ENCODE measurements around the gene ZBTB40.

ZBTB40 gene

GRCh38 chr1:22451702-22452480 is at the start of gene ZBTB40:
Gene ZBTB40 (plus strand): TSS chr1:22451851. CDS start chr1:22489949, 38,098 bp downstream.
- Histone ChIP-seq H3K36me3 (ENCODE audit: control insufficient read depth, insufficient read depth, low read length) (no peaks in the 10 kb centered on the region), H3K27me3 (ENCODE audit: control insufficient read depth, insufficient read depth, low read length) (no peaks in the 10 kb centered on the region), H3K4me3 (ENCODE audit: low read depth, low read length) (peak within 1 kb of the TSS; percentile 73), H3K9ac (ENCODE audit: low read depth, low read length) (peak within 1 kb of the TSS; percentile 55), H3K4me1 (ENCODE audit: control insufficient read depth, insufficient read depth, low read length) (peaks cover 10% of the 10 kb centered on the region), H3K9me3 (ENCODE audit: control insufficient read depth, insufficient read depth, low read length) (no peaks in the 10 kb centered on the region)

- H3K4me1 ChIP-seq (ENCODE audit: control insufficient read depth, insufficient read depth, low read length), result no peaks in the 10 kb centered on the region
- H3K36me3 ChIP-seq (ENCODE audit: control insufficient read depth, insufficient read depth, low read length), result no peaks in the 10 kb centered on the region
- no peak overlapping the region for H3K9ac ChIP-seq (ENCODE audit: low read depth, low read length)
- no peaks in the 10 kb centered on the region for H3K9me3 ChIP-seq (ENCODE audit: control insufficient read depth, insufficient read depth, low read length)
- no peaks in the 10 kb centered on the region for H3K27me3 ChIP-seq (ENCODE audit: control insufficient read depth, insufficient read depth, low read length)
- H3K4me3 ChIP-seq (ENCODE audit: low read depth, low read length), result no peak overlapping the region
Measured at GRCh38 chr1:22402356-22403053, 49.1 kb upstream of the ZBTB40 start.

GRCh38 chr1:22404486-22404885 is 47.2 kb upstream of the ZBTB40 start:
- no peak overlapping the region for H3K9ac ChIP-seq (ENCODE audit: low read depth, low read length)
- no peak overlapping the region for H3K4me3 ChIP-seq (ENCODE audit: low read depth, low read length)
- no peaks in the 10 kb centered on the region for H3K27me3 ChIP-seq (ENCODE audit: control insufficient read depth, insufficient read depth, low read length)
- H3K4me1 ChIP-seq (ENCODE audit: control insufficient read depth, insufficient read depth, low read length), result no peaks in the 10 kb centered on the region
- H3K9me3 ChIP-seq (ENCODE audit: control insufficient read depth, insufficient read depth, low read length), result no peaks in the 10 kb centered on the region
- H3K36me3 ChIP-seq (ENCODE audit: control insufficient read depth, insufficient read depth, low read length), result no peaks in the 10 kb centered on the region

- H3K4me1 ChIP-seq (ENCODE audit: control insufficient read depth, insufficient read depth, low read length), result no peaks in the 10 kb centered on the region
- no peaks in the 10 kb centered on the region for H3K9me3 ChIP-seq (ENCODE audit: control insufficient read depth, insufficient read depth, low read length)
- H3K4me3 ChIP-seq (ENCODE audit: low read depth, low read length), result no peak overlapping the region
- peak overlapping the region; percentile 3 for H3K9ac ChIP-seq (ENCODE audit: low read depth, low read length)
- H3K36me3 ChIP-seq (ENCODE audit: control insufficient read depth, insufficient read depth, low read length), result no peaks in the 10 kb centered on the region
- H3K27me3 ChIP-seq (ENCODE audit: control insufficient read depth, insufficient read depth, low read length), result no peaks in the 10 kb centered on the region
Measured at GRCh38 chr1:22406722-22407495, 44.7 kb upstream of the ZBTB40 start.

GRCh38 chr1:22408230-22408629 is 43.4 kb upstream of the ZBTB40 start:
- no peak overlapping the region for H3K4me3 ChIP-seq (ENCODE audit: low read depth, low read length)
- H3K4me1 ChIP-seq (ENCODE audit: control insufficient read depth, insufficient read depth, low read length), result no peaks in the 10 kb centered on the region
- no peaks in the 10 kb centered on the region for H3K36me3 ChIP-seq (ENCODE audit: control insufficient read depth, insufficient read depth, low read length)
- H3K27me3 ChIP-seq (ENCODE audit: control insufficient read depth, insufficient read depth, low read length), result no peaks in the 10 kb centered on the region
- H3K9me3 ChIP-seq (ENCODE audit: control insufficient read depth, insufficient read depth, low read length), result no peaks in the 10 kb centered on the region
- H3K9ac ChIP-seq (ENCODE audit: low read depth, low read length), result no peak overlapping the region

GRCh38 chr1:22410401-22410800 is 41.2 kb upstream of the ZBTB40 start:
- Histone ChIP-seq H3K9me3 (ENCODE audit: control insufficient read depth, insufficient read depth, low read length) (no peaks in the 10 kb centered on the region), H3K4me3 (ENCODE audit: low read depth, low read length) (no peak overlapping the region), H3K4me1 (ENCODE audit: control insufficient read depth, insufficient read depth, low read length) (no peaks in the 10 kb centered on the region), H3K27me3 (ENCODE audit: control insufficient read depth, insufficient read depth, low read length) (no peaks in the 10 kb centered on the region), H3K36me3 (ENCODE audit: control insufficient read depth, insufficient read depth, low read length) (no peaks in the 10 kb centered on the region), H3K9ac (ENCODE audit: low read depth, low read length) (no peak overlapping the region)

- Histone ChIP-seq H3K9ac (ENCODE audit: low read depth, low read length) (no peak overlapping the region), H3K4me1 (ENCODE audit: control insufficient read depth, insufficient read depth, low read length) (no peaks in the 10 kb centered on the region), H3K4me3 (ENCODE audit: low read depth, low read length) (no peak overlapping the region), H3K36me3 (ENCODE audit: control insufficient read depth, insufficient read depth, low read length) (no peaks in the 10 kb centered on the region), H3K9me3 (ENCODE audit: control insufficient read depth, insufficient read depth, low read length) (no peaks in the 10 kb centered on the region), H3K27me3 (ENCODE audit: control insufficient read depth, insufficient read depth, low read length) (no peaks in the 10 kb centered on the region)
Measured at GRCh38 chr1:22410928-22411495, 40.6 kb upstream of the ZBTB40 start.

GRCh38 chr1:22411589-22411988 is 40.1 kb upstream of the ZBTB40 start:
- Histone ChIP-seq H3K9me3 (ENCODE audit: control insufficient read depth, insufficient read depth, low read length) (no peaks in the 10 kb centered on the region), H3K4me3 (ENCODE audit: low read depth, low read length) (no peak overlapping the region), H3K9ac (ENCODE audit: low read depth, low read length) (no peak overlapping the region), H3K4me1 (ENCODE audit: control insufficient read depth, insufficient read depth, low read length) (no peaks in the 10 kb centered on the region), H3K27me3 (ENCODE audit: control insufficient read depth, insufficient read depth, low read length) (no peaks in the 10 kb centered on the region), H3K36me3 (ENCODE audit: control insufficient read depth, insufficient read depth, low read length) (no peaks in the 10 kb centered on the region)

GRCh38 chr1:22412932-22413727 is 38.5 kb upstream of the ZBTB40 start:
- Histone ChIP-seq H3K9ac (ENCODE audit: low read depth, low read length) (no peak overlapping the region), H3K27me3 (ENCODE audit: control insufficient read depth, insufficient read depth, low read length) (no peaks in the 10 kb centered on the region)

GRCh38 chr1:22413799-22414198 is 37.9 kb upstream of the ZBTB40 start:
- H3K9ac ChIP-seq (ENCODE audit: low read depth, low read length), result no peak overlapping the region
- H3K27me3 ChIP-seq (ENCODE audit: control insufficient read depth, insufficient read depth, low read length), result no peaks in the 10 kb centered on the region
- no peak overlapping the region for H3K4me3 ChIP-seq (ENCODE audit: low read depth, low read length)
- H3K36me3 ChIP-seq (ENCODE audit: control insufficient read depth, insufficient read depth, low read length), result no peaks in the 10 kb centered on the region
- no peaks in the 10 kb centered on the region for H3K9me3 ChIP-seq (ENCODE audit: control insufficient read depth, insufficient read depth, low read length)
- H3K4me1 ChIP-seq (ENCODE audit: control insufficient read depth, insufficient read depth, low read length), result peaks cover 4% of the 10 kb centered on the region

More at GRCh38 chr1:22412932-22413727, 38.5 kb upstream of the ZBTB40 start:
- no peak overlapping the region for H3K4me3 ChIP-seq (ENCODE audit: low read depth, low read length)
- no peaks in the 10 kb centered on the region for H3K36me3 ChIP-seq (ENCODE audit: control insufficient read depth, insufficient read depth, low read length)
- peaks cover 4% of the 10 kb centered on the region for H3K4me1 ChIP-seq (ENCODE audit: control insufficient read depth, insufficient read depth, low read length)
- no peaks in the 10 kb centered on the region for H3K9me3 ChIP-seq (ENCODE audit: control insufficient read depth, insufficient read depth, low read length)

GRCh38 chr1:22414244-22414751 is 37.4 kb upstream of the ZBTB40 start:
- no peak overlapping the region for H3K9ac ChIP-seq (ENCODE audit: low read depth, low read length)
- H3K36me3 ChIP-seq (ENCODE audit: control insufficient read depth, insufficient read depth, low read length), result no peaks in the 10 kb centered on the region
- H3K4me3 ChIP-seq (ENCODE audit: low read depth, low read length), result no peak overlapping the region
- H3K27me3 ChIP-seq (ENCODE audit: control insufficient read depth, insufficient read depth, low read length), result no peaks in the 10 kb centered on the region
- no peaks in the 10 kb centered on the region for H3K9me3 ChIP-seq (ENCODE audit: control insufficient read depth, insufficient read depth, low read length)
- H3K4me1 ChIP-seq (ENCODE audit: control insufficient read depth, insufficient read depth, low read length), result peaks cover 4% of the 10 kb centered on the region
